ENCODE measurements around the gene CD300LB. TPM values are rescaled to one million over a fixed set of nuclear protein-coding genes. Genes with fewer than 3 reads are reported as not detected.
"Not testable (repeated sequence)": the region's sequence is repeated elsewhere in the genome, so short reads cannot be mapped to it uniquely, and the experiment has no call there.

Gene CD300LB
- polyA plus RNA-seq, 4 donors, result 0.13 to 0.27 (median 0.25) TPM; not detected in 1

- Histone ChIP-seq H3K36me3 (ENCODE audit: control insufficient read depth in 3 of 3, insufficient read depth in 2 of 3, low read depth in 1 of 3, low read length in 3 of 3) (no peaks in the 10 kb centered on the region), H3K27me3 (ENCODE audit: control insufficient read depth in 3 of 3, insufficient read depth in 3 of 3, low read length in 3 of 3) (peaks cover 0 to 3% (median 0%) of the 10 kb centered on the region in 3 donors), H3K27ac (ENCODE audit: low read depth in 1 of 3, low read length in 2 of 3) (no peak overlapping the region), H3K9me3 (ENCODE audit: control insufficient read depth in 2 of 2, insufficient read depth in 1 of 2, low read depth in 1 of 2, low read length in 1 of 2) (peaks cover 0 to 6% of the 10 kb centered on the region in 2 donors), H3K4me1 (ENCODE audit: control insufficient read depth in 3 of 3, insufficient read depth in 2 of 3, low read depth in 1 of 3, low read length in 2 of 3) (no peaks in the 10 kb centered on the region), H3K4me3 (ENCODE audit: low read depth in 1 of 3, low read length in 3 of 3) (no peak overlapping the region)
- DNase-seq (no peak), FAIRE-seq (no peak)
- 94 to 95% (median 95%) methylated on average over 3 of the region's 3 CpGs for WGBS, 3 donors
Measured at GRCh38 chr17:74516561-74517328, 14.5 kb downstream of the CD300LB start.

- Histone ChIP-seq H3K4me3 (ENCODE audit: low read depth in 1 of 3, low read length in 3 of 3) (no peak overlapping the region), H3K36me3 (ENCODE audit: control insufficient read depth in 3 of 3, insufficient read depth in 2 of 3, low read depth in 1 of 3, low read length in 3 of 3) (no peaks in the 10 kb centered on the region), H3K27me3 (ENCODE audit: control insufficient read depth in 3 of 3, insufficient read depth in 3 of 3, low read length in 3 of 3) (peaks cover 0 to 3% (median 0%) of the 10 kb centered on the region in 3 donors), H3K9me3 (ENCODE audit: control insufficient read depth in 2 of 2, insufficient read depth in 1 of 2, low read depth in 1 of 2, low read length in 1 of 2) (peaks cover 0 to 6% of the 10 kb centered on the region in 2 donors), H3K27ac (ENCODE audit: low read depth in 1 of 3, low read length in 2 of 3) (no peak overlapping the region), H3K4me1 (ENCODE audit: control insufficient read depth in 3 of 3, insufficient read depth in 2 of 3, low read depth in 1 of 3, low read length in 2 of 3) (no peaks in the 10 kb centered on the region)
- WGBS, 3 donors, result 50 to 76% (median 61%) methylated on average over 4 of the region's 4 CpGs
- FAIRE-seq (no peak), DNase-seq (no peak)
Measured at GRCh38 chr17:74515941-74516340, 15.3 kb downstream of the CD300LB start.

- H3K4me1 ChIP-seq (ENCODE audit: control insufficient read depth in 3 of 3, insufficient read depth in 2 of 3, low read depth in 1 of 3, low read length in 2 of 3), result no peaks in the 10 kb centered on the region
- no peak for FAIRE-seq
- no peak overlapping the region for H3K4me3 ChIP-seq (ENCODE audit: low read depth in 1 of 3, low read length in 3 of 3)
- 87 to 95% (median 93%) methylated on average over 10 of the region's 10 CpGs for WGBS, 3 donors
- peaks cover 0 to 3% (median 0%) of the 10 kb centered on the region in 3 donors for H3K27me3 ChIP-seq (ENCODE audit: control insufficient read depth in 3 of 3, insufficient read depth in 3 of 3, low read length in 3 of 3)
- no peak for DNase-seq
- no peaks in the 10 kb centered on the region for H3K36me3 ChIP-seq (ENCODE audit: control insufficient read depth in 3 of 3, insufficient read depth in 2 of 3, low read depth in 1 of 3, low read length in 3 of 3)
- peaks cover 0 to 6% of the 10 kb centered on the region in 2 donors for H3K9me3 ChIP-seq (ENCODE audit: control insufficient read depth in 2 of 2, insufficient read depth in 1 of 2, low read depth in 1 of 2, low read length in 1 of 2)
- no peak overlapping the region for H3K27ac ChIP-seq (ENCODE audit: low read depth in 1 of 3, low read length in 2 of 3)
Measured at GRCh38 chr17:74514632-74515334, 16.5 kb downstream of the CD300LB start.

DNA sequence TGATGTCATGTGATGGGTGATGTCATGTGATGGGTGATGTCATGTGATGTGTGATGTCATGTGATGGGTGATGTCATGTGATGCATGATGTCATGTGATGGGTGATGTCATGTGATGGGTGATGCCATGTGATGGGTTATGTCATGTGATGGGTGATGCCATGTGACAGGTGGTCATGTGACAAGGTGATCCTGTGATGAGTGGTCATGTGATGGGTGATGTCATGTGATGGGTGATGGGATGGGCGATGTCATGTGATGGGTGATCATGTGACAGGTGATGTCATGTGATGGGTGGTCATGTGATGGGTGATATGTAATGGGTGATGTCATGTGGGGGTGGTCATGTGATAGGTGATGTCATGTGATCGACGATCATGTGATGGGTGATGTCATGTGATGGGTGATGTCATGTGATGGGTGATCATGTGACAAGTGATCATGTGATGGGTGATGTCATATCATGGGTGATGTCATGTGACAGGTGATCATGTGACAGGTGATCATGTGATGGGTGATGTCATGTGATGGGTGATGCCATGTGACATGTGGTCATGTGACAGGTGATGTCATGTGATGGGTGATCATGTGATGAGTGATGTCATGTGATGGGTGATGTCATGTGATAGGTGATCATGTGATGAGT lies 17.2 kb downstream of the CD300LB start:
- Histone ChIP-seq H3K9me3 (ENCODE audit: control insufficient read depth in 2 of 2, insufficient read depth in 1 of 2, low read depth in 1 of 2, low read length in 1 of 2) (peaks cover 0 to 6% of the 10 kb centered on the region in 2 donors), H3K27ac (ENCODE audit: low read depth in 1 of 3, low read length in 2 of 3) (no peak overlapping the region), H3K36me3 (ENCODE audit: control insufficient read depth in 3 of 3, insufficient read depth in 2 of 3, low read depth in 1 of 3, low read length in 3 of 3) (no peaks in the 10 kb centered on the region), H3K4me1 (ENCODE audit: control insufficient read depth in 3 of 3, insufficient read depth in 2 of 3, low read depth in 1 of 3, low read length in 2 of 3) (no peaks in the 10 kb centered on the region), H3K27me3 (ENCODE audit: control insufficient read depth in 3 of 3, insufficient read depth in 3 of 3, low read length in 3 of 3) (peaks cover 0 to 3% (median 0%) of the 10 kb centered on the region in 3 donors), H3K4me3 (ENCODE audit: low read depth in 1 of 3, low read length in 3 of 3) (no peak overlapping the region)
- WGBS, 3 donors, result 46 to 100% (median 72%) methylated on average over 3 of the region's 3 CpGs
- no peak for FAIRE-seq
- peak in 1 of 2 donors; percentile 14 for DNase-seq

GRCh38 chr17:74512624-74513091 lies 18.6 kb downstream of the CD300LB start:
- Histone ChIP-seq H3K4me3 (ENCODE audit: low read depth in 1 of 3, low read length in 3 of 3) (no peak overlapping the region), H3K4me1 (ENCODE audit: control insufficient read depth in 3 of 3, insufficient read depth in 2 of 3, low read depth in 1 of 3, low read length in 2 of 3) (no peaks in the 10 kb centered on the region), H3K9me3 (ENCODE audit: control insufficient read depth in 2 of 2, insufficient read depth in 1 of 2, low read depth in 1 of 2, low read length in 1 of 2) (peaks cover 0 to 6% of the 10 kb centered on the region in 2 donors), H3K36me3 (ENCODE audit: control insufficient read depth in 3 of 3, insufficient read depth in 2 of 3, low read depth in 1 of 3, low read length in 3 of 3) (no peaks in the 10 kb centered on the region), H3K27ac (ENCODE audit: low read depth in 1 of 3, low read length in 2 of 3) (no peak overlapping the region), H3K27me3 (ENCODE audit: control insufficient read depth in 3 of 3, insufficient read depth in 3 of 3, low read length in 3 of 3) (peaks cover 0 to 3% (median 0%) of the 10 kb centered on the region in 3 donors)
- DNase-seq, result no peak
- 67 to 75% (median 72%) methylated on average over 7 of the region's 7 CpGs for WGBS, 3 donors
- FAIRE-seq, result no peak

- no peak for DNase-seq
- H3K4me3 ChIP-seq (ENCODE audit: low read depth in 1 of 3, low read length in 3 of 3), result no peak overlapping the region
- H3K36me3 ChIP-seq (ENCODE audit: control insufficient read depth in 3 of 3, insufficient read depth in 2 of 3, low read depth in 1 of 3, low read length in 3 of 3), result no peaks in the 10 kb centered on the region
- H3K4me1 ChIP-seq (ENCODE audit: control insufficient read depth in 3 of 3, insufficient read depth in 2 of 3, low read depth in 1 of 3, low read length in 2 of 3), result no peaks in the 10 kb centered on the region
- 73 to 83% (median 78%) methylated on average over 2 of the region's 2 CpGs for WGBS, 3 donors
- peaks cover 0 to 6% of the 10 kb centered on the region in 2 donors for H3K9me3 ChIP-seq (ENCODE audit: control insufficient read depth in 2 of 2, insufficient read depth in 1 of 2, low read depth in 1 of 2, low read length in 1 of 2)
- H3K27me3 ChIP-seq (ENCODE audit: control insufficient read depth in 3 of 3, insufficient read depth in 3 of 3, low read length in 3 of 3), result peaks cover 0 to 3% (median 0%) of the 10 kb centered on the region in 3 donors
- H3K27ac ChIP-seq (ENCODE audit: low read depth in 1 of 3, low read length in 2 of 3), result peak overlapping the region in 1 of 3 donors; percentile 19
- FAIRE-seq, result no peak
Measured at GRCh38 chr17:74512036-74512435, 19.2 kb downstream of the CD300LB start.

GRCh38 chr17:74508156-74508555 lies 23.1 kb downstream of the CD300LB start:
- Histone ChIP-seq H3K27me3 (ENCODE audit: control insufficient read depth in 3 of 3, insufficient read depth in 3 of 3, low read length in 3 of 3) (no peaks in the 10 kb centered on the region), H3K27ac (ENCODE audit: low read depth in 1 of 3, low read length in 2 of 3) (no peak overlapping the region), H3K9me3 (ENCODE audit: control insufficient read depth in 2 of 2, insufficient read depth in 1 of 2, low read depth in 1 of 2, low read length in 1 of 2) (no peaks in the 10 kb centered on the region), H3K4me1 (ENCODE audit: control insufficient read depth in 3 of 3, insufficient read depth in 2 of 3, low read depth in 1 of 3, low read length in 2 of 3) (no peaks in the 10 kb centered on the region), H3K4me3 (ENCODE audit: low read depth in 1 of 3, low read length in 3 of 3) (no peak overlapping the region), H3K36me3 (ENCODE audit: control insufficient read depth in 3 of 3, insufficient read depth in 2 of 3, low read depth in 1 of 3, low read length in 3 of 3) (no peaks in the 10 kb centered on the region)
- FAIRE-seq (no peak), DNase-seq (no peak)

GRCh38 chr17:74503949-74504348 lies 27.3 kb downstream of the CD300LB start:
- WGBS, 3 donors, result 59 to 71% (median 69%) methylated on average over 5 of the region's 5 CpGs
- H3K36me3 ChIP-seq (ENCODE audit: control insufficient read depth in 3 of 3, insufficient read depth in 2 of 3, low read depth in 1 of 3, low read length in 3 of 3); H3K27me3 ChIP-seq (ENCODE audit: control insufficient read depth in 3 of 3, insufficient read depth in 3 of 3, low read length in 3 of 3); FAIRE-seq; H3K4me1 ChIP-seq (ENCODE audit: control insufficient read depth in 3 of 3, insufficient read depth in 2 of 3, low read depth in 1 of 3, low read length in 2 of 3); H3K9me3 ChIP-seq (ENCODE audit: control insufficient read depth in 2 of 2, insufficient read depth in 1 of 2, low read depth in 1 of 2, low read length in 1 of 2); H3K27ac ChIP-seq (ENCODE audit: low read depth in 1 of 3, low read length in 2 of 3); DNase-seq; H3K4me3 ChIP-seq (ENCODE audit: low read depth in 1 of 3, low read length in 3 of 3): not testable (repeated sequence)
